NB4 (cell line): Measurements from ENCODE around the gene RSPH1.

Experiments used
- DNase-seq: peaks from one replicate; pipeline ENCODE4 v3.0.0; 2010; ENCODE audit warnings: low read depth
- H3K4me3 ChIP-seq: one replicate; pipeline ENCODE4 v1.5.1; 2011; ENCODE audit warnings: mild to moderate bottlenecking, low read depth, low read length, moderate library complexity
- CTCF ChIP-seq: IDR thresholded peaks from one replicate; pipeline ENCODE4 v1.5.1; 2012; ENCODE audit warnings: low read depth, low read length
- MAX ChIP-seq: IDR thresholded peaks from 2 replicates; pipeline ENCODE4 v1.6.1; 2011; ENCODE audit warnings: low read depth, low read length
- MYC ChIP-seq: IDR thresholded peaks from 2 replicates; pipeline ENCODE4 v1.6.1; 2011; ENCODE audit warnings: low read depth, low read length
- POLR2A ChIP-seq: IDR thresholded peaks from 2 replicates; pipeline ENCODE4 v1.6.1; 2011; ENCODE audit warnings: mild to moderate bottlenecking; ENCODE audit not compliant: insufficient read length; ENCODE audit errors: extremely low read depth

The RSPH1 gene

GRCh38 chr21:42486072-42486471, 10.0 kb downstream of the RSPH1 start:
- TF ChIP-seq CTCF (no peak), MAX (no peak)
- DNase-seq: no peak

GRCh38 chr21:42484966-42485365, 11.1 kb downstream of the RSPH1 start:
- H3K4me3 ChIP-seq: no peak overlapping the region
- TF ChIP-seq CTCF (no peak), POLR2A (no peak), MAX (no peak), MYC (no peak)
- no peak for DNase-seq

More at GRCh38 chr21:42486072-42486471, 10.0 kb downstream of the RSPH1 start:
- no peak overlapping the region for H3K4me3 ChIP-seq

GRCh38 chr21:42481169-42481568, 14.9 kb downstream of the RSPH1 start:
- no peak overlapping the region for H3K4me3 ChIP-seq
- no peak for DNase-seq
- no peak for TF ChIP-seq POLR2A
- no peak for TF ChIP-seq MYC
- no peak for TF ChIP-seq CTCF
- TF ChIP-seq MAX: no peak

- TF ChIP-seq CTCF (no peak), POLR2A (no peak), MAX (no peak), MYC (no peak)
- DNase-seq: no peak
- H3K4me3 ChIP-seq: no peak overlapping the region
Measured at GRCh38 chr21:42480736-42481135, 15.3 kb downstream of the RSPH1 start.

GRCh38 chr21:42479582-42479981, 16.4 kb downstream of the RSPH1 start:
- H3K4me3 ChIP-seq: no peak overlapping the region
- DNase-seq: no peak
- TF ChIP-seq MYC (no peak), POLR2A (no peak), CTCF (no peak), MAX (no peak)

GRCh38 chr21:42478504-42478903, 17.5 kb downstream of the RSPH1 start:
- H3K4me3 ChIP-seq: no peak overlapping the region
- DNase-seq: no peak
- TF ChIP-seq POLR2A: no peak
- TF ChIP-seq MAX: no peak
- TF ChIP-seq MYC: no peak
- no peak for TF ChIP-seq CTCF
